Measurements from ENCODE around the gene NMBR. TPM values are rescaled to one million over a fixed set of nuclear protein-coding genes. Genes with fewer than 3 reads are reported as not detected.

Gene NMBR
- total RNA-seq, 1 experiment from 2014 or later = not detected

GRCh38 chr6:142121342-142121741 is 25.6 kb downstream of the NMBR start:
- Histone ChIP-seq H3K4me3 (replicated peaks in 1 of 2; ENCODE audit: low read depth in 1 of 2, low read length in 2 of 2) (no peak overlapping the region), H3K9ac (ENCODE audit: low read length) (no peak overlapping the region), H3K9me2 (ENCODE audit: insufficient read depth) (no peaks in the 10 kb centered on the region), H4K20me1 (ENCODE audit: insufficient read depth) (no peaks in the 10 kb centered on the region), H3K27ac (ENCODE audit: low read depth, low read length) (no peak overlapping the region), H2AFZ (ENCODE audit: low read depth, low read length, poor library complexity, severe bottlenecking) (no peak overlapping the region), H3K36me3 (ENCODE audit: control insufficient read depth in 1 of 2, insufficient read depth in 2 of 2, low read length in 2 of 2) (no peaks in the 10 kb centered on the region), H3K9me3 (ENCODE audit: control insufficient read depth in 1 of 2, insufficient read depth in 1 of 2, low read depth in 1 of 2, low read length in 2 of 2) (no peaks in the 10 kb centered on the region), H3K79me2 (ENCODE audit: insufficient read depth, low read length) (no peaks in the 10 kb centered on the region), H3K4me2 (ENCODE audit: low read length) (no peak overlapping the region), H3K4me1 (ENCODE audit: control insufficient read depth in 1 of 2, insufficient read depth in 2 of 2, low read length in 2 of 2) (no peaks in the 10 kb centered on the region), H3K27me3 (ENCODE audit: insufficient read depth, low read length) (no peaks in the 10 kb centered on the region)
- RAD21 ChIA-PET (ENCODE audit: low non-redundant PET in 1 of 2, low total read pairs in 2 of 2, uncharacterized antibody in 2 of 2, unreplicated experiment in 2 of 2) = no interaction called here
- intact Hi-C loops (cut with micrococcal nuclease) = no loop called here
- DNase-seq (ENCODE audit: low read depth, low spot score) (no peak), ATAC-seq (no peak)
- CTCF ChIA-PET = no interaction called here
- BruUV-seq (replicated peaks) = no TSS peak
- POLR2A ChIA-PET = no interaction called here
- no peak for TF ChIP-seq SIN3A (IDR thresholded peaks at IDR 0.05; ENCODE audit: low read depth)
- TF ChIP-seq ZNF274 (IDR thresholded peaks at IDR 0.05; ENCODE audit: low read depth, low read length) = no peak
- TF ChIP-seq CTCF (IDR thresholded peaks at IDR 0.05 in 2 of 3, conservative IDR thresholded peaks at IDR 0.05 in 1 of 3; ENCODE audit: borderline replicate concordance in 1 of 3, insufficient read depth in 1 of 3, low read depth in 2 of 3, low read length in 2 of 3) = no peak
- no peak for TF ChIP-seq ZFX (IDR thresholded peaks at IDR 0.05)
- no peak for TF ChIP-seq ELF1 (IDR thresholded peaks at IDR 0.05; ENCODE audit: borderline replicate concordance, low read depth)
- no peak for TF ChIP-seq EGR1 (IDR thresholded peaks at IDR 0.05; ENCODE audit: low read depth)
- no peak for TF ChIP-seq REST (IDR thresholded peaks at IDR 0.05; ENCODE audit: low read depth)
- TF ChIP-seq FOSL1 (IDR thresholded peaks at IDR 0.05; ENCODE audit: low read depth) = no peak
- TF ChIP-seq EZH2phosphoT487 (IDR thresholded peaks at IDR 0.05; ENCODE audit: borderline replicate concordance) = no peak
- no peak for TF ChIP-seq JUND (IDR thresholded peaks at IDR 0.05)
- no peak for TF ChIP-seq RAD21 (IDR thresholded peaks at IDR 0.05; ENCODE audit: low read depth)
- no peak for TF ChIP-seq CEBPB (IDR thresholded peaks at IDR 0.05; ENCODE audit: low read depth)
- TF ChIP-seq SP1 (IDR thresholded peaks at IDR 0.05; ENCODE audit: low read depth) = no peak

Data from HCT116 (cell line).